Large intestine (tissue), 3 donors: ENCODE measurements around the gene FTO. TPM values are rescaled to one million over a fixed set of nuclear protein-coding genes. Genes with fewer than 3 reads are reported as not detected.

Experiments used
- DNase-seq, 2 donors: peaks; one replicate each; pipeline versions ENCODE4 v3.0.0 to v3.0.0-alpha.2; 2013
- H3K27ac ChIP-seq: one replicate; pipeline ENCODE4 v1.5.1; 2013; ENCODE audit warnings: low read length
- H3K27me3 ChIP-seq: 2 replicates; pipeline ENCODE4 v1.6.1; 2013; ENCODE audit warnings: low read length; ENCODE audit not compliant: control insufficient read depth, insufficient read depth
- H3K36me3 ChIP-seq: 2 replicates; pipeline ENCODE4 v1.6.1; 2013; ENCODE audit warnings: low read length; ENCODE audit not compliant: control insufficient read depth, insufficient read depth
- H3K4me1 ChIP-seq: one replicate; pipeline ENCODE4 v1.6.1; 2013; ENCODE audit warnings: low read length; ENCODE audit not compliant: control insufficient read depth, insufficient read depth
- H3K4me3 ChIP-seq: one replicate; pipeline ENCODE4 v1.5.1; 2013; ENCODE audit warnings: low read length
- H3K9me3 ChIP-seq: one replicate; pipeline ENCODE4 v1.6.1; 2013; ENCODE audit warnings: mild to moderate bottlenecking, low read depth, low read length, moderate library complexity; ENCODE audit not compliant: control insufficient read depth
- WGBS: methylation state at CpG from one replicate; pipeline ENCODE4 v1.1.5; 2013; ENCODE audit warnings: low lambda C conversion rate; ENCODE audit not compliant: insufficient coverage; 5-methylcytosine and 5-hydroxymethylcytosine counted together
- polyA plus RNA-seq: library from polyadenylated mRNA; unstranded; fragments of 120-200 nt; gene quantifications from one replicate; pipeline ENCODE4 v1.2.1, GENCODE V29; 2013

Gene FTO
- polyA plus RNA-seq, 1 donor: 43.1 TPM

- Histone ChIP-seq H3K4me3 (no peak overlapping the region), H3K27me3 (no peaks in the 10 kb centered on the region), H3K4me1 (peaks cover 13% of the 10 kb centered on the region), H3K9me3 (no peaks in the 10 kb centered on the region), H3K36me3 (no peaks in the 10 kb centered on the region), H3K27ac (no peak overlapping the region)
- DNase-seq: no peak
- 100% methylated on average over 1 of the region's 2 CpGs for WGBS
Measured at GRCh38 chr16:53944025-53944424, 240.1 kb downstream of the FTO start.

GRCh38 chr16:53945996-53946395, 242.0 kb downstream of the FTO start:
- no peak overlapping the region for H3K4me3 ChIP-seq
- peaks cover 13% of the 10 kb centered on the region for H3K4me1 ChIP-seq
- H3K36me3 ChIP-seq: no peaks in the 10 kb centered on the region
- H3K27me3 ChIP-seq: no peaks in the 10 kb centered on the region
- peak in 1 of 2 donors; percentile 26 for DNase-seq
- H3K9me3 ChIP-seq: no peaks in the 10 kb centered on the region
- H3K27ac ChIP-seq: no peak overlapping the region
- WGBS: no CpG with 5 or more reads among the region's 2 CpGs

- peak; percentile 8 to 48 for DNase-seq
- Histone ChIP-seq H3K36me3 (no peaks in the 10 kb centered on the region), H3K4me1 (peaks cover 13% of the 10 kb centered on the region), H3K27ac (peak overlapping the region; percentile 36), H3K4me3 (no peak overlapping the region), H3K9me3 (no peaks in the 10 kb centered on the region), H3K27me3 (no peaks in the 10 kb centered on the region)
- WGBS: no CpG with 5 or more reads among the region's 5 CpGs
Measured at GRCh38 chr16:53946746-53947386, 242.9 kb downstream of the FTO start.

- 95% methylated on average over 3 of the region's 7 CpGs for WGBS
- H3K27me3 ChIP-seq: no peaks in the 10 kb centered on the region
Measured at GRCh38 chr16:53947642-53948041, 243.7 kb downstream of the FTO start.

GRCh38 chr16:53948326-53948725, 244.4 kb downstream of the FTO start:
- H3K9me3 ChIP-seq: no peaks in the 10 kb centered on the region
- H3K27ac ChIP-seq: no peak overlapping the region
- WGBS: no CpG with 5 or more reads among the region's 4 CpGs
- DNase-seq: no peak
- H3K36me3 ChIP-seq: no peaks in the 10 kb centered on the region
- no peaks in the 10 kb centered on the region for H3K27me3 ChIP-seq
- no peak overlapping the region for H3K4me3 ChIP-seq
- peaks cover 13% of the 10 kb centered on the region for H3K4me1 ChIP-seq

More at GRCh38 chr16:53947642-53948041, 243.7 kb downstream of the FTO start:
- peaks cover 13% of the 10 kb centered on the region for H3K4me1 ChIP-seq
- no peaks in the 10 kb centered on the region for H3K36me3 ChIP-seq
- no peak for DNase-seq
- no peaks in the 10 kb centered on the region for H3K9me3 ChIP-seq
- no peak overlapping the region for H3K27ac ChIP-seq
- H3K4me3 ChIP-seq: no peak overlapping the region

GRCh38 chr16:53948734-53949430, 244.9 kb downstream of the FTO start:
- WGBS: 100% methylated on average over 1 of the region's 3 CpGs
- no peaks in the 10 kb centered on the region for H3K27me3 ChIP-seq
- no peak overlapping the region for H3K4me3 ChIP-seq
- DNase-seq: no peak
- peaks cover 13% of the 10 kb centered on the region for H3K4me1 ChIP-seq
- no peaks in the 10 kb centered on the region for H3K9me3 ChIP-seq
- H3K36me3 ChIP-seq: no peaks in the 10 kb centered on the region
- no peak overlapping the region for H3K27ac ChIP-seq

GRCh38 chr16:53949715-53950410, 245.9 kb downstream of the FTO start:
- Histone ChIP-seq H3K4me1 (peaks cover 13% of the 10 kb centered on the region), H3K27ac (no peak overlapping the region), H3K4me3 (no peak overlapping the region), H3K27me3 (no peaks in the 10 kb centered on the region), H3K9me3 (no peaks in the 10 kb centered on the region), H3K36me3 (no peaks in the 10 kb centered on the region)
- 74% methylated on average over 3 of the region's 6 CpGs for WGBS
- no peak for DNase-seq

GRCh38 chr16:53950677-53951076, 246.7 kb downstream of the FTO start:
- H3K27me3 ChIP-seq: no peaks in the 10 kb centered on the region
- peaks cover 13% of the 10 kb centered on the region for H3K4me1 ChIP-seq
- WGBS: 86% methylated on average over 1 of the region's 5 CpGs
- no peak overlapping the region for H3K4me3 ChIP-seq
- no peaks in the 10 kb centered on the region for H3K36me3 ChIP-seq
- no peak for DNase-seq
- H3K27ac ChIP-seq: no peak overlapping the region
- no peaks in the 10 kb centered on the region for H3K9me3 ChIP-seq

GRCh38 chr16:53952215-53953208, 248.6 kb downstream of the FTO start:
- H3K9me3 ChIP-seq: no peaks in the 10 kb centered on the region
- H3K4me3 ChIP-seq: no peak overlapping the region
- H3K36me3 ChIP-seq: no peaks in the 10 kb centered on the region
- DNase-seq: peak; percentile 20 to 65
- WGBS: 14% methylated on average over 1 of the region's 7 CpGs
- H3K27ac ChIP-seq: no peak overlapping the region
- H3K27me3 ChIP-seq: no peaks in the 10 kb centered on the region
- H3K4me1 ChIP-seq: no peaks in the 10 kb centered on the region

GRCh38 chr16:53953336-53953735, 249.4 kb downstream of the FTO start:
- no CpG with 5 or more reads among the region's 2 CpGs for WGBS
- H3K4me3 ChIP-seq: no peak overlapping the region
- no peaks in the 10 kb centered on the region for H3K4me1 ChIP-seq
- H3K27ac ChIP-seq: no peak overlapping the region
- H3K27me3 ChIP-seq: no peaks in the 10 kb centered on the region
- no peaks in the 10 kb centered on the region for H3K9me3 ChIP-seq
- no peak for DNase-seq
- H3K36me3 ChIP-seq: no peaks in the 10 kb centered on the region
